GM19468 (cell line): ENCODE data around the gene LMOD3.

Experiments
- ATAC-seq: cut with Tn5 transposase; IDR thresholded peaks from one replicate; pipeline ENCODE4 v1.9.1; 2021; ENCODE audit warnings: mild to moderate bottlenecking, moderate library complexity, moderate number of reproducible peaks; ENCODE audit not compliant: unreplicated experiment; ENCODE audit errors: extremely low read depth

Gene LMOD3

GRCh38 chr3:69095636-69096035 is 26.8 kb downstream of the LMOD3 start:
- no peak for ATAC-seq

- ATAC-seq: no peak
Observed at GRCh38 chr3:69094467-69095205, 27.8 kb downstream of the LMOD3 start.

- ATAC-seq: peak; percentile 69
Observed at GRCh38 chr3:69092030-69092516, 30.3 kb downstream of the LMOD3 start.

GRCh38 chr3:69091389-69092029 is 30.9 kb downstream of the LMOD3 start:
- no peak for ATAC-seq

- no peak for ATAC-seq
Observed at GRCh38 chr3:69090021-69090420, 32.4 kb downstream of the LMOD3 start.

- peak; percentile 9 for ATAC-seq
Observed at GRCh38 chr3:69088063-69088462, 34.3 kb downstream of the LMOD3 start.

GRCh38 chr3:69087030-69087791 is 35.2 kb downstream of the LMOD3 start:
- ATAC-seq: no peak

- no peak for ATAC-seq
Observed at GRCh38 chr3:69085833-69086722, 36.3 kb downstream of the LMOD3 start.

GRCh38 chr3:69085168-69085832 is 37.1 kb downstream of the LMOD3 start:
- ATAC-seq: no peak

- peak; percentile 33 for ATAC-seq
Observed at GRCh38 chr3:69084326-69085167, 37.8 kb downstream of the LMOD3 start, which contains the start of gene ARL6IP5. TSS of gene ARL6IP5 (plus strand) at chr3:69084937. CDS start at chr3:69085048, 111 bp downstream.

GRCh38 chr3:69082805-69083204 is 39.6 kb downstream of the LMOD3 start:
- peak; percentile 46 for ATAC-seq

- ATAC-seq: no peak
Observed at GRCh38 chr3:69082361-69082760, 40.0 kb downstream of the LMOD3 start.

- ATAC-seq: no peak
Observed at GRCh38 chr3:69081583-69082262, 40.7 kb downstream of the LMOD3 start.

GRCh38 chr3:69080233-69080920 is 42.0 kb downstream of the LMOD3 start, which contains the start of gene UBA3:
TSS of gene UBA3 (minus strand) at chr3:69080365. CDS start at chr3:69080353, 12 bp downstream.
- ATAC-seq: peak; percentile 17

GRCh38 chr3:69079269-69080159 is 42.9 kb downstream of the LMOD3 start:
- no peak for ATAC-seq

- ATAC-seq: no peak
Observed at GRCh38 chr3:69072928-69073327, 49.5 kb downstream of the LMOD3 start.
